Activated CD8-positive, alpha-beta memory T cell treated with anti-CD3 and anti-CD28 coated beads, Interleukin-2, amount 50 U/mL, for 48 hours (primary cell): ENCODE results near the gene ZNF532.
"Not testable (repeated sequence)": the region's sequence is repeated elsewhere in the genome, so short reads cannot be mapped to it uniquely, and the experiment has no call there.

ENCODE experiments used
- DNase-seq: peaks from one replicate; pipeline ENCODE4 v3.0.0-alpha.2; 2020

The ZNF532 gene, protein sequence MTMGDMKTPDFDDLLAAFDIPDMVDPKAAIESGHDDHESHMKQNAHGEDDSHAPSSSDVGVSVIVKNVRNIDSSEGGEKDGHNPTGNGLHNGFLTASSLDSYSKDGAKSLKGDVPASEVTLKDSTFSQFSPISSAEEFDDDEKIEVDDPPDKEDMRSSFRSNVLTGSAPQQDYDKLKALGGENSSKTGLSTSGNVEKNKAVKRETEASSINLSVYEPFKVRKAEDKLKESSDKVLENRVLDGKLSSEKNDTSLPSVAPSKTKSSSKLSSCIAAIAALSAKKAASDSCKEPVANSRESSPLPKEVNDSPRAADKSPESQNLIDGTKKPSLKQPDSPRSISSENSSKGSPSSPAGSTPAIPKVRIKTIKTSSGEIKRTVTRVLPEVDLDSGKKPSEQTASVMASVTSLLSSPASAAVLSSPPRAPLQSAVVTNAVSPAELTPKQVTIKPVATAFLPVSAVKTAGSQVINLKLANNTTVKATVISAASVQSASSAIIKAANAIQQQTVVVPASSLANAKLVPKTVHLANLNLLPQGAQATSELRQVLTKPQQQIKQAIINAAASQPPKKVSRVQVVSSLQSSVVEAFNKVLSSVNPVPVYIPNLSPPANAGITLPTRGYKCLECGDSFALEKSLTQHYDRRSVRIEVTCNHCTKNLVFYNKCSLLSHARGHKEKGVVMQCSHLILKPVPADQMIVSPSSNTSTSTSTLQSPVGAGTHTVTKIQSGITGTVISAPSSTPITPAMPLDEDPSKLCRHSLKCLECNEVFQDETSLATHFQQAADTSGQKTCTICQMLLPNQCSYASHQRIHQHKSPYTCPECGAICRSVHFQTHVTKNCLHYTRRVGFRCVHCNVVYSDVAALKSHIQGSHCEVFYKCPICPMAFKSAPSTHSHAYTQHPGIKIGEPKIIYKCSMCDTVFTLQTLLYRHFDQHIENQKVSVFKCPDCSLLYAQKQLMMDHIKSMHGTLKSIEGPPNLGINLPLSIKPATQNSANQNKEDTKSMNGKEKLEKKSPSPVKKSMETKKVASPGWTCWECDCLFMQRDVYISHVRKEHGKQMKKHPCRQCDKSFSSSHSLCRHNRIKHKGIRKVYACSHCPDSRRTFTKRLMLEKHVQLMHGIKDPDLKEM (N-terminal part only)

DNA sequence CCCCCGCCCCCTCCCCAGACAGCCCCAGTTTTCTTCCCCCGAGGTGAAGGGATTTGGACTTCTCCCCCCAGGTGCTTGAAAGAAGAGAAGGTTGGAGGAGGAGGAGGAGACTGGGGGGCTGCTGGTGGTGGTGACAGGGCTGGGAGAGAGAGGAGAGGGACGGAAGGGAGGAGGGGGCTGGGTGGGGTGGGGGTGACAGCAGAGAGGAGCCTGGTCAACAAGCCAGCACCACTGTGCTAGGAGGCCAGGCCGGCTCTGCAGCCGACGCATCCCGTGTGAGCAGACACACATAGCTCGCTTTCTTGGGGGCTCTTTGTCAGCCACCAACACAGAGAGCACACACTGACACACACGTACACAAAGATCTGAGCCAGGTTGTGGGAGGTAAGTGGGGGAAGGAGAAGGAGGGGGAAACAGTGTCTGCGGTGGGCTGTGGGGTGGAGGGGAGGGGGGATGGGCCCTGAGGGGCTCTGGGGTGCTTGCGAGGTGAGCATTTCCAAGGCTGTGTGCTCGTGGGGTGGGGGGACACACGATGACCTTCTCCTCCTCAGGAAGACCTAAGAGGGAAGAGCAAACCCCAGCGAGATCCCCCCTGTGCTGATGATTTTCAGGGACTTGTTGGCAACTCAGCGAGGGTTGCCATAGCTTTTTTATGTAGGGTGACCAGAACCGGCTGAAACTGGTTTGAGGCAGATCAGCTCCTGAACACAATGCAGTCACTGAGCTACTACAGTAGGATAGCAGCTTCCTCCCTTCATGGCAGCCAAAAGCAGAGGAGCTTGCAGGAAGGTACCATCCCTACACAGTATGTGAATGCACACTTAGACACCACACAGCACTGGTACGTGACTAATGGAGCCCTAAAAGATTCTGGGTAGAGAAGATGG, at the start of gene ZNF532:
Gene ZNF532 (plus strand): TSS at position 732 of the 887 bp plus-strand sequence. CDS start 53,411 bp downstream, outside the sequence.
- no peak for DNase-seq

DNA sequence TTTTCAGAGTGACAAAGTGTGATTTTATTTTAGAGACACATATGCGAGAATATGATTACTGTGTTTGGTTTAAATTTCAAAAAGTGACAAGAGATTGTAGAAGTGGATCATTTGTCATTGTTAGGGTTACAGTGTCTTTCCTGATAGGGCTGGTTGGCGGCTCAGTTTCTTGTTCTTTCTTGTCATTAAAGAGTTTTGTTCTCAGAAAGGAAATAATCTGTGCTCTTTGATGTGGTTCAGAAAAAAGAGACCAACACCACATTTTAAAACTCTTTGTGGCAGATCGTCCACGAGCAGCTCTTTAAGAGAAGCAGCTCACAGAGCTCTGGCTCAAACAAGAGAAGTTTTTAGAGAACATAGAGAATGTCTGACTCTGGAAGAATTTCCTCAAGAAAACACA, 45.6 kb upstream of the ZNF532 start:
- no peak for DNase-seq

DNA sequence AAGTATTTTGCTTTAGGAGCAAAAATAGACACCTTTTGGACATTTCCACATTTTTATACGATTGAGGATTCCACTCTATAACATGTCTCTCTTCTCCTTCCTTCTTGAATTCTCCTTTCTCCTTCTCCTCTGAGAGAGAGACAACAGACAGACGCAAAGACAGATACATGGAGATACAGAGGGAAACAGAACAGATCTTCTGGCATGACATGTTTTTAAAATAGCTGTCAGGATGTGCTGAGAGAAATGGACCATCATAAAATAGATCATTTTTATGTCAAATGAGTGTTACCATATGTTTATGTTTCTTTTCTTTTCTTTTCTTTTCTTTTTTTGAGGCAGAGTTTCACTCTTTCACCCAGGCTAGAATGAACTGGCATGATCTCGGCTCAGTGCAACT, 44.4 kb upstream of the ZNF532 start:
- DNase-seq, result no peak

DNA sequence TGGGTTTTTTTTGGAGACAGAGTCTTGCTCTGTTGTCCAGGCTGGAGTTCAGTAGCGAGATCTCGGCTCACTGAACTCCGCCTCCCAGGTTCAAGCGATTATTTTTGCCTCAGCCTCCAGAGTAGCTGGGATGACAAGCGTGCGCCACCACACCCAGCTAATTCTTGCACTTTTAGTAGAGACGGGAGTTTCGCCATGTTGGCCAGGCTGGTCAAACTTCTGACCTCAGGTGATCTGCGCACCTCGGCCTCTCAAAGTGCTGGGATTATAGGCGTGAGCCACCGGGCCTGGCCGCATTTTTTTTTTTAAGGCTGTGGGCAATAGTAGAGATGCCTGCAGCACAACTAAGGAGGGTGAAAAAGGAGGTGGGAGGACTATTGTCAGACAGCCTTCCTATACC, 41.7 kb upstream of the ZNF532 start:
- DNase-seq, result no peak

DNA sequence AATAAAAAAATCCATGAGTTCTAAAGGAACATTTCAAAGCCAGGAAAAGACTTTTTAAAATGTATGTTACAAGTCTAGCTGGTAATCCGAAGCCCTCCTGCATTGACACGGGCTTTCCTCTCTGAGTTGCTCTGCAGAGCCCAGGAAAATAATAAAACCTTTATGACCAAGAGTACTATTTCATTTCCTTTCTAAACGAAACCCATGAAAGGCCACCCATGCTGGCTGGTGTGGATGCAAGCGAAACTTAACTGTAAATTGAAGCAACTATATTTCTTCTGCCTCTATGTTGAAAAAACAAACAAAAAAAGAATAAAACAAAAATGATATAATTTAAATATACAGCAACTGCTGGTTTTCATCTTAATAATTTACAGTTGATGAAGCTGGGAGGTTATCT, 41.3 kb upstream of the ZNF532 start:
- DNase-seq, result no peak

DNA sequence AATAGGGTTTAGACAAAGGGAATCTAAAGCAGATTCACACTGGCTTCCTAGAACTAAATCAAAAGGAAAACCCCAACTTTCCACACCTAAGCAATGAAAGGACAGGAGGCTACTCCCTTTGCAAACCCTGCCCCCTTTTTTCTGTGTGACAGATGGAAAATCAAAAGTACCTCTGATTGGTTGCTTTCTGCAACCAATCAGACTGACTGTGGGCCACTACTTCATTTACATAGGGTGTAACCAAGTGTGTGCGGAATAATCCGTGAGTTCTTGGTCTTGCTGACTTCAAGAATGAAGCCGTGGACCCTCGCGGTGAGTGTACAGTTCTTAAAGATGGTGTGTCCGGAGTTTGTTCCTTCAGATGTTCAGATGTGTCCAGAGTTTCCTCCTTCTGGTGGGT, 37.8 kb upstream of the ZNF532 start:
- not testable (repeated sequence) for DNase-seq

DNA sequence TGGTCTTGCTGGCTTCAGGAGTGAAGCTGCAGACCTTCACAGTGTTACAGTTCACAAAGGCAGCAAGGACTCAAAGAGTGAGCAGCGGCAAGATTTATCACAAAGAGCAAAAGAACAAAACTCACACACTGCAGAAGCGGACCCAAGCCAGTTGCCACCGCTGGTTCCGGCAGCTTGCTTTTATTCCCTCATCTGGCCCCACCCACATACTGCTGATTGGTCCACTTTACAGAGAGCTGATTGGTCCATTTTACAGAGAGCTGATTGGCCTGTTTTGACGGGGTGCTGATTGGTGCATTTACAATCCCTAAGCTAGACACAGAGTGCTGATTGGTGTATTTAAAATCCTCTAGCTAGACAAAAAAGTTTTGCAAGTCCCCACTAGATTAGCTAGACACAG, 37.2 kb upstream of the ZNF532 start:
- DNase-seq, result no peak

DNA sequence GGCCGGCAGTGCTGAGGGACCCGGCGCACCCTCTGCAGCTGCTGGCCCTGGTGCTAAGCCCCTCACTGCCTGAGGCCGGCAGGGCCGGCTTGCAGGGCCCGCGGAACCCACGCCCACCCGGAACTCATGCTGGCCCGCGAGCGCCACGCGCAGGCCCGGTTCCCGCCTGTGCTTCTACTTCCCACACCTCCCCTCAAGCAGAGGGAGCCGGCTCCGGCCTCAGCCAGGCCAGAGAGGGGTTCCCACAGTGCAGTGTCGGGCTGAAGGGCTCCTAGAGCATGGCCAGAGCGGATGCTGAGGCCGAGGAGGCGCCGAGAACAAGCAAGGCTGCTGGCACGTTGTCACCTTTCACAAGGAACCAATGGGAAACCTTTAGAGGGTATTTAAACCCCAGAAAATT, 36.8 kb upstream of the ZNF532 start:
- DNase-seq, result no peak

DNA sequence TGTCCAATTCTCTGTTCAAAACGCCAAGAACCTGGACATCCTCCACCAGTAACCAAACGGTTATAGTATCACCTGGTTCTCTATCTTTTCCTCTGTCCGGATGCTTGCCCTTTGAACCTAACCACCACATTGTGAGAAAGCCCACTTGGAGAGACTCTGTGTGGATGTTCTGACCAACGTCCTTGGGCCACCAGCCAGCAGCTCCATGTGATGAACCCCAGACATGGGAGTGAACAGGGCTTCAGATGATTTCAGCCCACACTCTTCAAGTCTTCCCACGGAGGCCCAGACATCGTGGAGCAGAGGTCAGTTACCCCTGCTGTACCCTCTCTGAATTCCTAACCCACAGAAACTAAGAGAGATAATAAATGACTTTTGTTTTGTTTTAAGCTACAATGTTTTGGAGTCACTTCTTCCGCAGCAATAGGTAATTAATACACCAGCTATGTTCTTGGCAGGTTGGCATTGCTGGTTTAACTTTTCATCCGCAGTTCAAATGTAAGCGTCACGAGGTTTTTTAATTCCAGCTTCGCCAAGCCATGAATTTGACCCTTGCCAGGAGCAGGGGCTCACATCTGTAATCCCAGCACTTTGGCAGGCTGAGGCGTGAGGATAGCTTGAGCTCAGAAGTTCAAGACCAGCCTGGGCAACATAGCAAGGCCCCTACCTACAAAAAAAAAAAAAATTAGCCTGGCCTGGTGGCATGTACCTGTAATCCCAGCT, 36.1 kb upstream of the ZNF532 start:
- no peak for DNase-seq

DNA sequence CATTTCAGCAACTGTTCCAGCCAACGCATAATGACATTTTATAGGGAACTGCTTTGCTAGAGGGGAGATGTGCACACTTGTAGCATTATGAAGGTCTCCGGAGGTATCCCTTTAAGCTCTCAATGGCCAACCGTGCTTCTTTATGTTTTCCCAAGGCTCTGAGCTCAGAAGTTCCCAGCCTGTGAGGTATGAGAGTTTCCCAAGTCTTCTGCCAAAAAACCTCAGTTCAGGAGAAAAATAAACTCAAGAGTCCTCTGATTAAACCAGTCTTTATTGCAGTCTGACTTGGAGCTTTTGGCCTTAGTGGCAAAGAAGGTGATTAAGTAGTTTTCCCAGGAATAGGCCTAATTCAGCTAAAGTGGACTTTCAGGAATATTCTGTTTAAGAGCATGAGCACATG, 35.4 kb upstream of the ZNF532 start:
- DNase-seq, result no peak

DNA sequence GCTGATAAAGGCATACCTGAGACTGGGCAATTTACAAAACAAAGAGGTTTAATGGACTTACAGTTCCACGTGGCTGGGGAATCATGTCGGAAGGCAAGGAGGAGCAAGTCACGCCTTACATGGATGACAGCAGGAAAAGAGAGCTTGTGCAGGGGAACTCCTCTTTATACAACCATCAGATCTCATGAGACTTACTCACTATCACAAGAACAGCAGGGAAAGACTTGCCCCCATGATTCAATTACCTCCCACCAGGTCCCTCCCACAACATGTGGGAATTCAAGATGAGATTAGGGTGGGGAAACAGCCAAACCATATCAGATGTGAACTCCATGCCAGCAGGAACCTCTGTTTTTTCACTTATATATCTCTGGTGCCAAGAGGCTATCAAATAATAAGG, 34.8 kb upstream of the ZNF532 start:
- DNase-seq, result not testable (repeated sequence)

DNA sequence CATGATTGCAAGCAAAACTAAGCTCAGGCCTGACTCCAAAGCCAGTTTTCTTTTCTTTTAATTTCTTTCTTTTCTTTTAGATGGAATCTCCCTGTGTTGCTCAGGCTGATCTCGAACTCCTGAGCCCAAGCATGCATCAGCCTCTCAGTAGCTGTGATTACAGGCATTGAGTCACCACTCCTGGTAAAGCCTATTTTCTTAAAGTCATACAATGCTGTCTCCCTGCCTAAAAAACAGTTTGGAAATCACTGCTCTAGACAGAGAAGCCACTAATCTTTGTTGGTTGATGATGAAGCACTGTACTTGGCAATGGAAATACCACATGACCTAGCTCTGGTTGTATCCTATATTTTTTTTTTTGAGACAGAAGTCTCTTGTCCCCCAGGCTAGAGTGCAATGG, 33.1 kb upstream of the ZNF532 start:
- no peak for DNase-seq

DNA sequence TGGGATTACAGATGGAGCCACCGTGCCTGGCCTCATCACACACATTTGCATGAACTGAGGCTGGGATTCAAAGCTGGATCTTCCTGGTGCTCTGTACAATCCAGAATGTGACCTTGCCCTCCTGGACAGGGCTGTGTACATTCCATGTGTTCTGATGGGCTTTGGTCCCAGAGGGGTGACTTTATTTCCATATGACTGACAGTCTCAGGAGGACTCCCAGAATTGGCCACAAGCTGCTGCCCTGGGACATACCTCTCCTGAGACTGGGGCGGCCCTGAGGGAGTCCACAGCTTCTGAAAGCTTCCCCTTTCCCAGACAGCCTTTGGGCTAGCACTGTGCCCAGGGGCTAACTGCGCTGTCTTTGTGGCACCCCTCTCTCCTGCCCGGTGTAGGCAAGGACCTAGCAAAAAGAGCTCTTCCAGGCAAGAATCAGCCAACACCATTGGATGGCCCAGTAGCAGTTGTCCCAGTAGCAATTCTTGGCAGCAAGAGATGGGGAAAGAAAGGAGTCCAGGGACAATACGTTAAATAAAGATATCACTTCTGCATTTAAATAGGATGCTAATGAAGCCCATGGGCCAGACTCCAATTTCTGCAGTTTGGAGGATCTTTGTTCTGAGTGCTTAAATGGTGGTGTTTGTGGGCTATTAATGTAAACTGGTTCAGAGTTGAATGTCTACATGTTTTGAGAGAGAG, 26.4 kb upstream of the ZNF532 start:
- DNase-seq, result no peak

DNA sequence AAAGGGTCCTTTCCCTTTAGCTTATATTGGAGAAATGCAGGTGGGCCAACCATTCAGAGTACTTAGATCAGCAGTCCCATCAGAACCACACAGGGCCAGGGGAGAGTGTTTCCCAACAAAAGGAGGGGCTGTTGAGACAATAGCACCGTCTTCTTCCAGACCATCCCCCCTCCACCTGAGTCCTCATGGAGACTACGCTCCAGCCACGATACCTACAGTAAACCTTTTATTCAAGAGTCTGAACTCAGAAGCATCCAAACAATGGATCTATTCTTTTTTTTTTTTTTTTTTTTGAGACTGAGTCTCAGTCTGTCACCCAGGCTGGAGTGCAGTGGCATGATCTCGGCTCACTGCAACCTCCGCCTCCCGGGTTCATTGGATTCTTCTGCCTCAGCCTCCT, 25.7 kb upstream of the ZNF532 start:
- DNase-seq, result no peak

DNA sequence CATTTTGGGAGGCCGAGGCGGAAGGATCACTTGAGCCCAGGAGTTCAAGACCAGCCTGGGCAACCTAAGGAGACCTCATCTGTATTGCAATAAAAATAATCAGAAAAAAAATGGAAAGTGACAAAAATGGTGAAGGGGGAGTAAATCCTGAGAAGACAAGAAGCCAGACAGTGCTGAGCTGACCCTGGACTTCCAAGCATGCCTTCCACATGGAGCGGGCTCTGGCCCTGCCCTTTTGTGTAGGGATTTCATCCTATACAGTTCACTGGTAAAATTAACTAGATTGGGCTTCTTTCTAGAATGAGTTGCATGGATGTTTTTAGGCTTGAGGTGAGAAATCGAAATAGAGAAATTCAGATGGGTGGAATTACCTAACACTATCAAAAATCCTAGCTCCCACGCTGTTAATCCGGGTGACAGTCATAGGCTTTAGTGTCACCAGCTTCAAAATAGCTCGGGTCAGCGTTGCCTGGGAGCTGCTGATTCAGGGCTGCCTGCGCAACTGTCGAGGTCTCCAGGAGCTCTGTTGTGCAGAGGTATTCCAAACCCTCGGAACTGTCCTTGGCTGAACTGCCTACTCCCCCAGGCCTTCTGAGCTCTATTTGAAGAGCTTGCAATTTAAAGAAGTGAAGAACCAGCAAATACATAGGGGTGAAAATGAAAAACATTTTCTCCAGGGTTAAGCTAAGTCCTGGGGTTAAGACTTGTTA, 21.5 kb upstream of the ZNF532 start:
- DNase-seq, result no peak

DNA sequence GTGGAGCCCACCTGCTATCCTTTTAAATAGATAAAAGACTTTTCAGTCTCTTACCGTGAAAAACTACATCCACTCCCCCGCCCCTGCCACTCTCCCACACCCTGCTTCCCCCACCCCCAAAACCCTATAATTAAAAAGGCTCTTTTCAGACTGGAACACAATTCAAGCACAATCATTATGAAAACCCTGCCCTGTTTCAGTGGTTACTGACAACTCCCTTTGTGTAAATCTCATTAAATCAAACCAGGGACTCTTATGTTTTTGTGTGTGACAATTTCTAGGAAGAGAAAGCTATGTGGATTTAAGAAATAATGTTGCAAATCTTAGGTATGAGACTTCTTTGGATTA, 21.0 kb upstream of the ZNF532 start:
- DNase-seq, result no peak

DNA sequence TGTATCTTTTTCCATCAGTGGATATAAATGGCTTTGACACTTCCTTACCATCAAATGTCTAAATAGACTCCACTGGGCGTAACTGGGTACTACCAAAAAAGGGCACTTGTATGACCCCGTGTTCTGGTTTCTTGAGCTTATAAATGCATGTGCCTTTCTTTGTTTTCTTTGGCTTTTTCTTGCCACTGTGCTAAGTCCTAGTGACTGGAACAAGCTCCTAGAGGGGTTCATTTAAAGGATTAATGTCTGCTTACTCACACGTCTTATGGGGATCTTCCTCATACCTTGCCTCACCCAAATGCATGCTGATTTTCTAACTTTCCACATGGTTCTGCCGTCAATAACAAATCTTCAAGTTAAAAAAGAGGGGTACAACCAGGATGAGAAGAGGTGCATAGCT, 19.8 kb upstream of the ZNF532 start:
- DNase-seq, result no peak

DNA sequence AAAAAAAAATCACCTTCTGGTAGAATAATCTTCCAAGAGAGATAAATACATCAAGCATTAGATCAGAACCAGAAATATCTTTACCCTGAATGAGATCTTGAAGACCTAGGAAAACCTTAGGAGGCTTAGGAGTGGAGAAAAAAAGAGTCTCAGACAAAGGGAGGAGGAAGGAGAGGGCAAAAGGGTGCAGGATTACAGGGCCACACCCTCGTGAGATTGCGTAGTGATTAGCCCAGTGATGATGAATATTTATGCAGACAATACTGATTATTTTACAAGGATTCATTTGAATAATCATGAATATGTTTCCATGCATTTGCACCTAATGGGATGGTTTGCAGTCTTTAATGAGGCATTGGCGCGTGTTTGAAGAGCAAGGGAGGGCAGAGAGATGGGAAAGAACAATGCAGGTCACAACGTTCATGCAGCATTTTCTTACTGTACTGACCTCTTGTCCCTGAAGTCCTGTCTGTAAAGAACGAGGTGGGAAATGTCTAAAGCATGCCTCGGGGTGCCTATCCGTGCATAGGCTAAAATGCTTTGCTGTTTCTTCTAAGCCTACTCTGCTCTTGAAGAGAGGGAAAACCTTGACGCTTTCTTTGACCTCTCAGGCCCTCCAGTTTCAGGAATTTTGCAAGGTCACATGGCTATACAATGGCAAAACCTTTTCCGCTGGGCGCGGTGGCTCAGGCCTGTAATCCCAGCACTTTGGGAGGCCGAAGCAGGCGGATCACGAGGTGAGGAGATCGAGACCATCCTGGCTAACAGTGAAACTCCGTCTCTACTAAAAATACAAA, 18.6 kb upstream of the ZNF532 start:
- no peak for DNase-seq

DNA sequence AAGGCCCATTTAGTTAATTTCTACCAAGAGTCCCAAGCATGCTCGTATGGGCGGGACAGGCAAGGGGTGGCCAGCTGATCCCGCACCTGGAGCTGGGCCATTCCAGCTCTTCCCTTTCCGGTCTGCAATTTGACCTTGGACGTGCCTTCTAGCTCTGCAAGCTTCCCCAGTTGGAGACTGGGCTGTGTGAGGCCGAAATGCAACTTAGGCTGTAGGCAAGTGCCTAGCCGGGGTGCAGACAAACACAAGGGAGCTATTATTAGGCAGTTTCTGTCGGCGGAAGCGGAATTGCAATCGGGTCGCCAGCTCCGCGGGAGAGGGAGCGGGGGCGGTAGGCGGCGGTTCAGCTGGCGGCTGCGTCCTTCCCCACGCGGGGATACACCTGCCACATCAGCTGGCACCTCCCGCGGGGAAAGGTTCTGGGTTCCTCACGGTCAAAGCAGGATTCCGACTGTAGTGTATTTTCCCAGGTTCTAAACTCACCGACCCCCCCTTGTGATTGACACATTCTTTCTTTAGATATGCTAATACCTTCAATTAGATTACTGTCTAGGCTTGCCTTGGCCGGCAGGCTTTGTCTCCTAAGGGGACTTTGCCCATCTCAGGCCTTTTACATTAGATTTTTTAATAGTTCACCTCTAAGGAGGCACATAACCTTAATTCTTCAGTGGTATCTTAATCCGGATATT, 17.1 kb upstream of the ZNF532 start:
- DNase-seq, result no peak
